ENCODE measurements around the gene SLC66A2. TPM values are rescaled to one million over a fixed set of nuclear protein-coding genes. Genes with fewer than 3 reads are reported as not detected.
A peak's percentile ranks its signal among the peaks of the same experiment; 100 is the strongest.

Gene SLC66A2
- total RNA-seq, 1 experiment from 2014 or later = 13.0 TPM

GRCh38 chr18:79912994-79913831 lies 38.2 kb downstream of the SLC66A2 start:
- no peak overlapping the region for H3K23ac ChIP-seq (ENCODE audit: insufficient read length, low read depth, low read length)
- no peaks in the 10 kb centered on the region for H3K79me2 ChIP-seq (ENCODE audit: insufficient read depth, low read length)
- no peak overlapping the region for H3K18ac ChIP-seq (ENCODE audit: insufficient read length, low read depth, low read length)
- H2BK5ac ChIP-seq (ENCODE audit: insufficient read length, low read length) = no peak overlapping the region
- no peak overlapping the region for H4K91ac ChIP-seq (ENCODE audit: insufficient read length, low read depth, low read length)
- Mint-ChIP-seq H3K4me3 (no peak overlapping the region), H3K27ac (peak overlapping the region in 2 of 3 experiments; percentile 16 to 39; a peak in 2 of 7 replicates), H3K4me1 (peaks cover 4 to 17% of the 10 kb centered on the region in 2 experiments; a peak in 3 of 4 replicates), H3K27me3 (ENCODE audit: low read depth) (peaks cover 11% of the 10 kb centered on the region), H3K9me3 (peaks cover 0 to 4% of the 10 kb centered on the region in 2 experiments; a peak in 2 of 5 replicates), H3K36me3 (ENCODE audit: insufficient read depth in 1 of 3, low read depth in 3 of 3) (peaks cover 0 to 21% (median 5%) of the 10 kb centered on the region in 3 experiments; a peak in 4 of 7 replicates)
- no peak overlapping the region for H4K5ac ChIP-seq (ENCODE audit: insufficient read length, low read depth, low read length)
- no peaks in the 10 kb centered on the region for H4K20me1 ChIP-seq (ENCODE audit: control insufficient read depth, insufficient read depth, insufficient read length)
- no peak overlapping the region for H2BK120ac ChIP-seq (ENCODE audit: low read depth, low read length, poor library complexity, severe bottlenecking)
- H2BK12ac ChIP-seq (ENCODE audit: insufficient read length, low read depth, low read length) = no peak overlapping the region
- H3K79me1 ChIP-seq (ENCODE audit: insufficient read depth, low read depth, low read length, poor library complexity, severe bottlenecking) = no peaks in the 10 kb centered on the region
- no peak overlapping the region for H2BK15ac ChIP-seq (ENCODE audit: low read depth, low read length)
- H3K56ac ChIP-seq (ENCODE audit: insufficient read length, low read depth, low read length) = no peak overlapping the region
- no peak for TF ChIP-seq CTCF (conservative IDR thresholded peaks at IDR 0.05)
- no peak overlapping the region for H4K8ac ChIP-seq (replicated peaks; ENCODE audit: insufficient read length, low read depth, low read length)
- H3K4me2 ChIP-seq (ENCODE audit: insufficient read depth, insufficient read length, low read length) = no peak overlapping the region
- no peak overlapping the region for H3K9ac ChIP-seq (ENCODE audit: extremely low read depth, insufficient read length, low read length)
- no peak overlapping the region for H3T11ph ChIP-seq (ENCODE audit: low read length)
- peak; percentile 24 for DNase-seq
- H3K23me2 ChIP-seq (ENCODE audit: insufficient read length, low read depth, low read length, poor library complexity, severe bottlenecking) = no peaks in the 10 kb centered on the region
- no peaks in the 10 kb centered on the region for H3K4me1 ChIP-seq (ENCODE audit: insufficient read depth, low read length)
- WGBS (ENCODE audit: extremely low coverage, insufficient read length, low lambda C conversion rate) = no CpG with 5 or more reads among the region's 28 CpGs
- no peaks in the 10 kb centered on the region for H3K9me3 ChIP-seq (ENCODE audit: control insufficient read depth, low read depth, low read length)
- no peak overlapping the region for H2BK20ac ChIP-seq (ENCODE audit: low read depth, low read length, poor library complexity, severe bottlenecking)
- H3K27ac ChIP-seq (ENCODE audit: insufficient read length, low read depth, low read length) = no peak overlapping the region
- H2AK5ac ChIP-seq (ENCODE audit: insufficient read length, low read length) = no peak overlapping the region
- no peak overlapping the region for H2AFZ ChIP-seq (ENCODE audit: low read length)
- H3K27me3 ChIP-seq (ENCODE audit: insufficient read depth, low read length) = no peaks in the 10 kb centered on the region
- no peak overlapping the region for H3K14ac ChIP-seq (ENCODE audit: insufficient read depth, low read length)
- no peak overlapping the region for H3K4ac ChIP-seq (ENCODE audit: low read depth, low read length)
